ENCODE data around the gene FNBP1. TPM values are rescaled to one million over a fixed set of nuclear protein-coding genes. Genes with fewer than 3 reads are reported as not detected.

The FNBP1 gene
- total RNA-seq, 1 donor from 2014 or later, result 12.1 TPM

DNA sequence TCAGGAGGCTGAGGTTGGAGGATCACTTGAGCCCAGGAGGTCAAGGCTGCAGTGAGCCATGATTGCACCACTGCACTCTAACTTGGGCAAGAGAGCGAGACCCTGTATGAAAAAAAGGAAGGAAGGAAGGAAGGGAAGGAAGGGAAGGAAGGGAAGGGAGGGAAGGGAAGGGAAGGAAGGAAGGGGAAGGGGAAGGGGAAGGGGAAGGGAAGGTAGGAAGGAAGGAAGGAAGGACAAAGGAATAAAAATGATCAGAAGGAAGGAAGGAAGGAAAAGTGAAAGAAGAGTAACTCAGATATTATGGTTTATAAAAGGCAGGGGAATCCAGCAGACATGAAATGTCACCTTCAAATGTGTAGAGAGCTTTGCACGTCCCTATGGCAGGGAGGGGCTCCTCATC, 143.4 kb downstream of the FNBP1 start:
- Histone ChIP-seq H3K27me3 (ENCODE audit: control insufficient read depth, insufficient read depth, low read length) (no peaks in the 10 kb centered on the region), H3K36me3 (ENCODE audit: control insufficient read depth, insufficient read depth, low read length) (no peaks in the 10 kb centered on the region), H3K4me3 (ENCODE audit: low read depth, low read length) (no peak overlapping the region)
- TF ChIP-seq, protein P1, sequence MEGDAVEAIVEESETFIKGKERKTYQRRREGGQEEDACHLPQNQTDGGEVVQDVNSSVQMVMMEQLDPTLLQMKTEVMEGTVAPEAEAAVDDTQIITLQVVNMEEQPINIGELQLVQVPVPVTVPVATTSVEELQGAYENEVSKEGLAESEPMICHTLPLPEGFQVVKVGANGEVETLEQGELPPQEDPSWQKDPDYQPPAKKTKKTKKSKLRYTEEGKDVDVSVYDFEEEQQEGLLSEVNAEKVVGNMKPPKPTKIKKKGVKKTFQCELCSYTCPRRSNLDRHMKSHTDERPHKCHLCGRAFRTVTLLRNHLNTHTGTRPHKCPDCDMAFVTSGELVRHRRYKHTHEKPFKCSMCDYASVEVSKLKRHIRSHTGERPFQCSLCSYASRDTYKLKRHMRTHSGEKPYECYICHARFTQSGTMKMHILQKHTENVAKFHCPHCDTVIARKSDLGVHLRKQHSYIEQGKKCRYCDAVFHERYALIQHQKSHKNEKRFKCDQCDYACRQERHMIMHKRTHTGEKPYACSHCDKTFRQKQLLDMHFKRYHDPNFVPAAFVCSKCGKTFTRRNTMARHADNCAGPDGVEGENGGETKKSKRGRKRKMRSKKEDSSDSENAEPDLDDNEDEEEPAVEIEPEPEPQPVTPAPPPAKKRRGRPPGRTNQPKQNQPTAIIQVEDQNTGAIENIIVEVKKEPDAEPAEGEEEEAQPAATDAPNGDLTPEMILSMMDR (IDR thresholded peaks at IDR 0.05; ENCODE audit: insufficient read depth, low read length, poor library complexity, severe bottlenecking), result no peak
- no peak for DNase-seq (ENCODE audit: low read depth)

DNA sequence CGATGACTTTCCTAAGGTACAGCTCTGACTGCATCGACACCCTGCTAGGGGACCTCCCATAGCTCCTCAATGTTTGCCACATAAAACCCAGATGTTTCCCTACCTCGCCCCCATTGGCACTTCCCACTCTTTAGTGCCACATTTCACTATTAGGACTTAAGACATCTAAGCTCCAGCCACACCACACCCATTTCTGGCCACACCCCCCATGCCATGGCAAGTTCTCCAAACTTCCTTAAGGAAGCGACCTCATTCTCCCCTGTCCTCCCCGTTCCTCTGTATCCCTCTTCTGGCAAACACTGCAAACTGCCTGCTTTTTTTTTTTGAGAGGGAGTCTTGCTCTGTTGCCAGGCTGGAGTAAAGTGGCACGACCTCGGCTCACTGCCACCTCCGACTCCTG, 144.8 kb downstream of the FNBP1 start:
- Histone ChIP-seq H3K4me3 (ENCODE audit: low read depth, low read length) (no peak overlapping the region), H3K36me3 (ENCODE audit: control insufficient read depth, insufficient read depth, low read length) (no peaks in the 10 kb centered on the region), H3K27me3 (ENCODE audit: control insufficient read depth, insufficient read depth, low read length) (no peaks in the 10 kb centered on the region)
- DNase-seq (ENCODE audit: low read depth), result no peak
- TF ChIP-seq, protein P1 (IDR thresholded peaks at IDR 0.05; ENCODE audit: insufficient read depth, low read length, poor library complexity, severe bottlenecking), result no peak

DNA sequence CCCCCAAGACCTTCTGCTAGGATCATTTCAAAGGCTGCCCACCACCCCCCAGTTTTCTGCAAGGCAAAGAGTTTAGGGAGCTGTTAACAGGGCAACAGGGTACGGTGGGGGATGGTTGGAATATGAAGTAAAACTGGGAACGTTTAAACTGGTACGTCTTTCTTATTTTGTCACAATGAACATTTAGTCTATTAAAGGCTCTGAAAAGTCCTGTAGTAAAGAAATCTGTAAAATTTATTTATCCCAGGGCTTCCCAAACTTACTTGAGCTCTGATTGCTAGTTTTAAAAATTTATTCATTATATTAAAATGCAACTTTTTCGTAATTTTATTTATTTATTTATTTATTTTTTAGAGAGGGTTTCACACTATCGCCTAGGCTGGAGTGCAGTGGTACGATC, 145.7 kb downstream of the FNBP1 start:
- DNase-seq (ENCODE audit: low read depth), result no peak
- TF ChIP-seq, protein P1 (IDR thresholded peaks at IDR 0.05; ENCODE audit: insufficient read depth, low read length, poor library complexity, severe bottlenecking), result no peak

DNA sequence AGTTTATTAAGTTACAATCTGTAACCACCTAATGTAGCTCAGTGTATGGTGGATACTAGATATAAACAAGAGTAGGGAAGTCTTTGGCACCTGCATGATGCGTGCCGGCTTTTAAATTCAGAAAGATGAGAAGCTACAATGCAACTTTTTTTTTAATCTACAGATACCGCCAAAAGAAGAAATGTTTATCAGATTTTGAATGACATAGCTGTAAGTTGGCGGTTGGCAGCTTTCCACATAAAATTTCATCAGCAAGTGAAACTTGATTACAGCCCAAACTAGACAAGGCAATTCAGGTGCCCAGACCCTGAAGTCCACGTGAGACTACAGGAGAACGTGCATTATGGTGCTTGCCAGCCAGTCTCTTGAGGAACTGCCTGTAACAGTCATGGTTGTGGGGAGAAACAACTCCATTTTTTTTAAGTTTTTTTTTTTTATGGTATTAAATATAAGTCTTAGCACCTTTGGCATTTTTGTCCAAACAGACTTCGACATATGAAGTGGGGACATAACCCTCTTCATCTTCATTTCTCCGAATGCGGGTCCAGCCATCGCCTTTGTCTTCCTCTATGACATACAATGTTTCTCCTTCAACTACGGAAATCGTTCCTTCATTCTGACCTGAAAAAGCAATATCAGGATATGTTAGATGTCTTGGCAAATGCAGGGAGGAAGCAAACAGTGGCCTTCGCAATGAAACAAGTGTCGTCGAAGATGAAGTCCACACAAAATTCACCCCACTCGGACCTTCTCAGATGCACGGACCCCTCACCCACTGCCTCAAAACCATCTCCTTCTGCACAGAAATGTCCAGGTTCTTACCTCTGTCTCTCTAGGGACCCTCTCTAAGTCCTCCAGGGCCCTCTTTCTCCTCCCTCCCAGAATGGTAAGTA, 147.4 kb downstream of the FNBP1 start:
- TF ChIP-seq, protein P1 (IDR thresholded peaks at IDR 0.05; ENCODE audit: insufficient read depth, low read length, poor library complexity, severe bottlenecking), result no peak

More for the DNA sequence above, 145.7 kb downstream of the FNBP1 start:
- Histone ChIP-seq H3K4me3 (ENCODE audit: low read depth, low read length) (no peak overlapping the region), H3K36me3 (ENCODE audit: control insufficient read depth, insufficient read depth, low read length) (no peaks in the 10 kb centered on the region), H3K27me3 (ENCODE audit: control insufficient read depth, insufficient read depth, low read length) (no peaks in the 10 kb centered on the region)

DNA sequence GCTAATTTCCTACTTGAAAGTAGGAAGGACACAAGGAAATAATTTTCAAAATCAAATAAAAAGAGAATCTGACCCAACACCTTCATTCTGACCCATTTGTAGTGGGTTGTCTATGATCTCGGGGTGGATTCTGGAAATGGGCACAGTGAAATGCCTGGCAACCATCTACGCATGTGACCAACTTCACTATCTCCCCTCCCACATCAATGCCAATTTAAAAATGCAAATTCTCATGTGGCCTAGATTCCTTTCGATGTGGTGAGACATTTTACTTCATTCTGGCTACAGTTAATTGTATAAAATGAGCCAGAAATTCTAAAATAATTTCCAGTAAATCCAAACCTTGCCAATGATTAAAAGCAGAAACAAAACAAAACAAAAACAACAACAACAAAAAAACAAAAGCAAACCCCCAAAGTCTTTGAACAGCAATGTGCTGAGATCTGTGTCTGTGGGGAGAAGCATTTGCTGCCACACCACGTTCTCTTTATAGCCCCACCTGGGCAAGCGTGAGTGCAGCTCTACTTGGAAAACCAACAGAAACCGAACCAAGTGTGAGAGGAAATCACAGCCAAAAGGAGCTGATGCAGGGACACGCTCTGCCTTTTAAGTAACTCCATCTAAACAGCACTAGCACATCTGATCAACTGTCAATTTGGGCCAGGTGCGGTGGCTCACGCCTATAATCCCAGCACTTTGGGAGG, 148.7 kb downstream of the FNBP1 start:
- no peak overlapping the region for H3K4me3 ChIP-seq (ENCODE audit: low read depth, low read length)
- H3K36me3 ChIP-seq (ENCODE audit: control insufficient read depth, insufficient read depth, low read length), result no peaks in the 10 kb centered on the region
- no peaks in the 10 kb centered on the region for H3K27me3 ChIP-seq (ENCODE audit: control insufficient read depth, insufficient read depth, low read length)
- TF ChIP-seq, protein P1 (IDR thresholded peaks at IDR 0.05; ENCODE audit: insufficient read depth, low read length, poor library complexity, severe bottlenecking), result no peak
- DNase-seq (ENCODE audit: low read depth), result no peak

More for the DNA sequence above, 147.4 kb downstream of the FNBP1 start:
- no peak for DNase-seq (ENCODE audit: low read depth)
- no peaks in the 10 kb centered on the region for H3K36me3 ChIP-seq (ENCODE audit: control insufficient read depth, insufficient read depth, low read length)
- no peak overlapping the region for H3K4me3 ChIP-seq (ENCODE audit: low read depth, low read length)
- H3K27me3 ChIP-seq (ENCODE audit: control insufficient read depth, insufficient read depth, low read length), result no peaks in the 10 kb centered on the region
